Testis (tissue), 2 donors: ENCODE measurements around the gene PPP4R1.

Source experiments
- CTCF ChIP-seq, 3 experiments: fragments of 450-650 bp in 2 of 3; fragments of 200-600 bp in 1 of 3; sonication (generic) in 1 of 3; IDR thresholded peaks; one replicate each; pipeline ENCODE4 v1.5.1; 2016 to 2019; ENCODE audit warnings: antibody characterized with exemption in 3 of 3, mild to moderate bottlenecking in 2 of 3, moderate library complexity in 1 of 3
- POLR2A ChIP-seq: fragments of 450-650 bp; IDR thresholded peaks from one replicate; pipeline ENCODE4 v1.6.1; 2017; ENCODE audit warnings: antibody characterized with exemption, mild to moderate bottlenecking, moderate library complexity

DNA sequence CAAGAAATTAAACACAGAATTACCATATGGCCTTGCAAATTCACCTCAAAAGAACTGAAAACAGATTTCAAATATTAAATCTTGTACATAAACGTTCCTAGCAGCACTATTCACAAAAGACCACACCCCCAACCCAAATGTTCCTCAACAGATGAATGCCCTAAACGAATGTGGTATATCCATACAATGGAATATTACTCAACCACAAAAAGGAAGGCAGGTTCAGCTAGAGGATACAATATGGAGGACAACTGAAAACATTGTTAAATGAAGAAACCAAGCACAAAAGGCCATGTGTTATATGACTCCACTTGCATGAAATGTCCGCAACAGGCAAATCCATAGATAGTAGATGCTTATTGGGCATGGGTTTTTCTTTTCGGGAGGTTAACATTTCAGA, 61.7 kb downstream of the PPP4R1 start:
- no peak for TF ChIP-seq CTCF (IDR thresholded peaks at IDR 0.05)
- no peak for TF ChIP-seq POLR2A
